ENCODE measurements around the gene PDE11A.
"Not testable (repeated sequence)": the region's sequence is repeated elsewhere in the genome, so short reads cannot be mapped to it uniquely, and the experiment has no call there.

Gene PDE11A

GRCh38 chr2:178074123-178075005, 1.8 kb upstream of the PDE11A start:
- no peak for DNase-seq (ENCODE audit: low spot score)

GRCh38 chr2:178072000-178072382, 586 bp downstream of the PDE11A start:
- no peak for DNase-seq (ENCODE audit: low spot score)

DNA sequence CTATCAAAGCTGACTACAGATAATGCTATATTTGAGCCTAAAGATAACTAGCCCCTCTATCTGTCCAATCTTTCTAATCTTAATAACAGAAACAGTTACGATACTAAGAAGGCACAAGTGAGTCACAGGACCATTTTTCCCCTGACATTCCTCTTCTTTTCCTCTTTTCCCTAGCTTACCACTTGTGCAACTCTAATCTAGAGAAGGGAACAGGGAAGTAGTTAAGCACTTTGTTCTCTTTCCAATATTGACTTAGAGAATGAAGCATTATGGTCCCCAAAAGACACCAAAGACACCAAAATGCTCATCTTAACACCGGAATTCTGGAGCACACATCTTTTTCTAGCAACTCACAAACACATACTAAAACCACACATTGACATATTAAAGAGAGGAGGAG, 1.8 kb downstream of the PDE11A start:
- no peak for DNase-seq (ENCODE audit: low spot score)

DNA sequence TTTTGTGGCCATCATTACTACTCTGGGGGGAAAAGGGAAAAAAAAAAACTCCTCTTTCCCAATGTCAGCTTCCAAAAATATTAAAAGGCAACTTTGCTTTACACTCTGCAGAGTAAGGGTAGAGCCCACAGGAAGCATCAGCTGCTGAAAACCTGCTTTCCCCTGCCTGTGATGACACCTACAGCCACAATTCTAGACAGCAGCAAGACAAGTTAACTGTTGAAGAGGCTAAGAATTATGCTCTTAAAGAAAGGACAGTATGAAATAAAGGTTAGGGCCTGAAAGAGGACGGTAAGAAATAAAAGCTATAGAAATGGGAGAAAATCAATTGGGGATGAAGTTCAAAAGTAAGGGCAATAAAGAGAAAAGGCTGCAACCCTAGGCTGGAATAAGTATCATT, 3.0 kb downstream of the PDE11A start:
- no peak for DNase-seq (ENCODE audit: low spot score)

- DNase-seq (ENCODE audit: low spot score): no peak
Observed at GRCh38 chr2:178068823-178069454, 3.6 kb downstream of the PDE11A start.

DNA sequence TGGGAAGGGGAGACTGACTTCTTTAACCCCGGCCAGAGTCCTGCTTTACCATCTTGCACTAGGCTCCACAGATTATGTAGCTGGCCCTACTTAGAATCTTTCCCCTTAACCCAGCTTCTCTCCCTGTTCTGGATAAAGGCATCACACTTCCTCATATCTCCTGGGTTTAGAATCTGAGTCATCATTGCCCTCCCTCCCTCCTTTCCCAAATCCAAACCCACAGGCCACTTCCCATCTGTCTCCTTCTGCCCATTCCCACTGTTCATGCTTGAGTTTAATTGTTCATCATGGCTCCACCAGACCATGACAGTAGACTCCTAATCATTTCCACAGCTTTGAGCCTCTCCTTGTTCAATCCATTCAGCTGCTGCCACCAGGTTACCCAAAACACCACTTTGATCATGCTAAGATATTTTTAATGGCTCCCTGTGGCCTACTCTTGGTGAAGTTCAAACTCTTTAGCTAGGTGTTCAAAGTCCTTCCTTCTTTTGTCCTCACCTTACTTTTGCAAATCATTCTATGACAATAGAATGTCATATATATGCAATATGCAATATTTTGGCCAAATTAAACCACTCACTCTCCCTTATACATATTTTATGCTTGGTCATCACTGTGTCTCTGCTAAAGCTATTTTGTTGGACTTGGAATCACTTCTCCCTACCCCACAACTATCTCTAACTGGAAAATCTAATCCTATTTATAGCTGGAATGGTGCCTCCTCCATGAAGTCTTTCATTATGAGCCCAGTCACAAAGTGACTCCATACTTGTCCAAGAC, 5.5 kb downstream of the PDE11A start:
- no peak for DNase-seq (ENCODE audit: low spot score)

DNA sequence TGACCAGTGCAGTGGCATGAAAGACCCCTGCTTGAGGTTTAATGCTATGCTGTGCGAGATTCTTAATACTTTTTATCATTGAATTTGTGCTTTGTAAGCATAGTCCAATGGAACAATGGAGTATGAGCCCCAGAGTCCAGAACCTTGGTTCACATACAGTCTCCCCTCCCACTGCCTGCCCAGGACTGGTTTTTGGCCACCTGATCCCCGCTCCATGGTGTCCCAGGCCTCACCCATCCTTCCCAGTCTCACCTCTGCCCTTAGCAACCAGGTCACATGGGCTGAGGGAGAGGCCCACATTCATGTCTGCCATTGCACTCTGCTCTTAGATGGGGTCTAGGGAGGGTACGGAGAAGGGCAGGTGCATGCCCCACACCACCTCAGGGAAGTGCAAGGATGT, 6.3 kb downstream of the PDE11A start:
- no peak for DNase-seq (ENCODE audit: low spot score)

- no peak for DNase-seq (ENCODE audit: low spot score)
Observed at GRCh38 chr2:178059681-178060080, 12.9 kb downstream of the PDE11A start.

DNA sequence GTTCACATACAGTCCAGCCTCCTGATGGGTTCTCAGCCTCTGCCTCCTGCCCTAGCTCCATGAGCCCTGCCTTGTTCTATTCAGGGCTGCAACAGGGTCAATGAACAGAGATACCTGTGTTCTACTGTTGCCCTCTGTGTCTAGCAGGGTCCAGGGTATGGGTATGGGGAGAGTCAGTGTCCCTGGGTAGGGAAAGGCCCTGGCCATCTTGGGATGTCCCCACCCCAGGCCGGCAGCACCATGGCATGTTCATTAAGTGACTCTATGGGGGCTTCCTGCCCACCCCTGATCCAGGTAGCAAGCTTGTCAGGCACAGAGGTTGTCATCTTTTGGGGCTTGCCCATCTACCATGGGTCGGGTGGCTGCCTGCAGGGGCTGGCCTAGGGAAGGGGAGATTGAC, 13.5 kb downstream of the PDE11A start:
- no peak for DNase-seq (ENCODE audit: low spot score)

DNA sequence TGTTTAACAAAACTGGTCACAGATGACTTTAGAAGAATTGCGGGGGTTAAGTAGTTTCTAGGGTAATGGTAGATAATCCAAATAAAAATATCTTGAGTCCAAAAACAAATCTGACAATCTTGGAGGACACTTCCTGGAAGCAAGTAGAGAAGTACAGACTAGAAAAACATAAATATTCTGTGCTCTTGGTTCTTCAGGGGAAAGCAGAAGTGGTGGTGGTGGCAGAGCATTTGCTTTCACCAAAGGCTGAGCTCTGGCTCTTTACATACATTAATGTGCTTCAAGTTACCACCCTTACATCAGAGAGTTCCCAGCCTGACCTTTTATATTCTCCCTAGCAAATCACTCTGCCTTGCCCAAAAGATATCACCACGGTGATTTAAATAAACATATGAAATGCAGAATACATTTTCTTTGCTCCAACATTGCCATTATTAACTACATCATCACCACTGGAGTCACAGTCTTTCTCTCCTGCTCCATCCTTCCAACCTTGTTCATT, 15.3 kb downstream of the PDE11A start:
- DNase-seq (ENCODE audit: low spot score): no peak

DNA sequence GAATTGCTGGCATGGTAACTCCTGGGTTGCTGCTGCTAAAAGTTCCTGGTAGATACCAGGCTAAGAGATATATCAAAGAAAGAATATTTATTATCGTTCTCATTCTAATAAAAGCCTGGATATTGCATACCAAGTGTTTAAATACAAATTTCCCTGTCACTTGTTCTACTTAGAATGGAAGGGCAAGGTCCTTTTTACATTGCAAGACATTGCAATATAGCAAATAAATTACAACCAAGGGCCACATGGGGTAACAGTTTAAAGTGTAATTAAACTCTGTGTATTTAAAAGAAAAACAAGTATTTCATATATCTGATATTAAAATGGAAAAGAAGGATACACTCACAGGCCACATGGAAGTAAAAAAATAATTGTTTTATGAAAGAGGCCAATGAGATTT, 16.2 kb downstream of the PDE11A start:
- no peak for DNase-seq (ENCODE audit: low spot score)

- DNase-seq (ENCODE audit: low spot score): not testable (repeated sequence)
Observed at GRCh38 chr2:178051257-178051656, 21.3 kb downstream of the PDE11A start.

- no peak for DNase-seq (ENCODE audit: low spot score)
Observed at GRCh38 chr2:178047391-178047790, 25.2 kb downstream of the PDE11A start.

DNA sequence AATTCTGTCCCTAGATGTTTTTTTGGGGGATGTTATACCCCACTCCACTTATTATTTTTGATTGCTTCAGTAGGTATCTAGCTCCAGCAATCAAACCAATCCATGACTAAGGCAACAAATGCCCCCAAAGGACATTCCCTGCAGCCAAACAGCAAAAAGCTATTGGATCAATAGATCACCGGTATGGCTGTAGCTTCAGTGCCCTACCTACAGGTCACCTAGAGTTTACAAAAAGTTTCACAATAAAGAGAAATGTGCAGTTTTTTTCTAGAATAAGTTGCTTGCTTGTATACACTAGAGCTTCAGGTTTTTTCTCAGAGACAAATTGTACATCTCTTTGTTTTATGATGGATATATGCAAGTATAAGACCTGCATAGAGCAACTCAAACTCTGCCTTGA, 27.7 kb downstream of the PDE11A start:
- DNase-seq (ENCODE audit: low spot score): no peak

GRCh38 chr2:178043266-178043665, 29.3 kb downstream of the PDE11A start:
- no peak for DNase-seq (ENCODE audit: low spot score)

- not testable (repeated sequence) for DNase-seq (ENCODE audit: low spot score)
Observed at GRCh38 chr2:178033583-178033982, 39.0 kb downstream of the PDE11A start.

DNA sequence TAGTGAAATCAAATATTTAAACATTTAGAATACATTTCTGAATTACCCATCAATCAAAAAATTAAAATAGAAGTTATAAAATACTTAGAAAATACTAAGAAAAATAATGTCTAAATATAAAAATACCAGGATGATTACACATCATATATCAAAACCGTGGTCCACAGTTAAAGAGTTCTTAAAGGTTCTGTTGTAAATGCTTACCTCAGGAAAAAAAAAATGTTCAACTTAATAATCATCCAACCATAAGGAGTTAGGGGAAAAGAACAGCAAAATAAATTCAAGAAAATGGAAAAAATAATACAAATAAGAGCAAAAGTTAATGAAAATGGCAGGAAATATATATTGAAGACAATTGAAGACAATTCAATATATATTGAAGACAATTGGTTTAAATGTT, 43.2 kb downstream of the PDE11A start:
- no peak for DNase-seq (ENCODE audit: low spot score)

GRCh38 chr2:178025551-178026185, 46.9 kb downstream of the PDE11A start:
- DNase-seq (ENCODE audit: low spot score): no peak

DNA sequence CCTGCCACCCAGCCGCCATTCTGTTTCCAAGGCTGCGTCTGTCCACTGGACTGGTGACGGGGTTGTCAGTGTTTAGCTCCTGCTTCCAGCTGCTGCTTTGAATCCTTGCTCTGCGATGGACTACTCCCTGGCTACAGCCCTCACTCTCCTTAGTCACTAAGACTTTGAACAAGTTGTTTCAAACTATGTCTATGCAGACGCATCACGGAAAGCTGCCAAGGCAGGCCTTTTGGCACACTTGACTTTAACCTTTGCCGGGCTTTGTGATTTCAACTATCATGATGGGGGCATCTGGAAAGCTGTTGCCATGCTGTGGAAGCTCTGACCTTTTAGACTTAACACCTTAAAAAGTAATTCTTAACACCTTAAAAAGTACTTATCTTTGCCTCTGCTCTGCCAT, 54.4 kb downstream of the PDE11A start:
- no peak for DNase-seq (ENCODE audit: low spot score)

DNA sequence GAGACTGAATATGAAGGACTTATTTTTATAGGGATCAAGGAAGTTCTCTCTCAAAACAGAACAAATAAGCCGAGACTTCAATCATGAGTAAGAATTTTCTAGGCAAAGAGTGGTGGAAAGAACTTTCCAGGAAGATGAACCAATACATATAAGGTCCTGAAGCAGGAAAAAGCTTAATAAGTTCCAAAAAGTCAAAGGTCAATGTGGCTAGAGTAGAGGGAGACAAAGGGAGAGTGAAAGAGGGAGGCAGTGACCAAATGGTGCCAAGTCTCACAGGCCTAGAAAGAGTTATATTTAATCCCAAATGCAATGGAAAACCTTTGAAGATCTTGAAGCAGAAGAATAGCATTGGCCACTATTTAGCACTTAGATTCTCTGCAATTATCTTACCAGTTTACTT, 56.0 kb downstream of the PDE11A start:
- DNase-seq (ENCODE audit: low spot score): no peak

- DNase-seq (ENCODE audit: low spot score): no peak
Observed at GRCh38 chr2:178012639-178013038, 59.9 kb downstream of the PDE11A start.

- DNase-seq (ENCODE audit: low spot score): no peak
Observed at GRCh38 chr2:178009813-178010212, 62.8 kb downstream of the PDE11A start.

Data from putamen (tissue), 1 donor.